Muscle of back (tissue), 13 donors: ENCODE data around the gene NSA2. TPM values are rescaled to one million over a fixed set of nuclear protein-coding genes. Genes with fewer than 3 reads are reported as not detected.
"Not testable (repeated sequence)": the region's sequence is repeated elsewhere in the genome, so short reads cannot be mapped to it uniquely, and the experiment has no call there.

ENCODE experiments used
- DNase-seq, 3 donors: peaks; one replicate each; pipeline versions ENCODE4 v3.0.0 to v3.0.0-alpha.2; 2013
- long read RNA-seq, 9 donors: transcript quantifications; one replicate each; lab custom pipeline, GENCODE V29; 2026
- polyA plus RNA-seq, 10 donors: library from polyadenylated mRNA; unstranded; fragments of 120-200 nt; gene quantifications; one replicate each; pipeline ENCODE4 v1.2.1, GENCODE V29; 2013; ENCODE audit not compliant: insufficient read length in 10 of 10

The NSA2 gene
- polyA plus RNA-seq = 100 to 1,000 TPM; 223 to 338 (median 230) TPM
- long read RNA-seq, donor 1, full-length matches to known transcripts = 48 of 64 reads
- long read RNA-seq, donor 1, partial matches to known transcripts = 16 of 64 reads
- long read RNA-seq, donor 1, other reads (novel, unspliced or antisense) = 0 of 64 reads
- long read RNA-seq, donor 2, full-length matches to known transcripts = 35 of 58 reads
- long read RNA-seq, donor 2, partial matches to known transcripts = 23 of 58 reads
- long read RNA-seq, donor 2, other reads (novel, unspliced or antisense) = 0 of 58 reads
- long read RNA-seq, donor 3 = 0 reads
- long read RNA-seq, donor 4, full-length matches to known transcripts = 41 of 66 reads
- long read RNA-seq, donor 4, partial matches to known transcripts = 25 of 66 reads
- long read RNA-seq, donor 4, other reads (novel, unspliced or antisense) = 0 of 66 reads
- long read RNA-seq, donor 5, full-length matches to known transcripts = 33 of 85 reads
- long read RNA-seq, donor 5, partial matches to known transcripts = 52 of 85 reads
- long read RNA-seq, donor 5, other reads (novel, unspliced or antisense) = 0 of 85 reads
- long read RNA-seq, donor 6, full-length matches to known transcripts = 51 of 101 reads
- long read RNA-seq, donor 6, partial matches to known transcripts = 50 of 101 reads
- long read RNA-seq, donor 6, other reads (novel, unspliced or antisense) = 0 of 101 reads
- long read RNA-seq, donor 7, full-length matches to known transcripts = 20 of 34 reads
- long read RNA-seq, donor 7, partial matches to known transcripts = 14 of 34 reads
- long read RNA-seq, donor 7, other reads (novel, unspliced or antisense) = 0 of 34 reads
- long read RNA-seq, donor 8, full-length matches to known transcripts = 33 of 76 reads
- long read RNA-seq, donor 8, partial matches to known transcripts = 43 of 76 reads
- long read RNA-seq, donor 8, other reads (novel, unspliced or antisense) = 0 of 76 reads
- long read RNA-seq, donor 9, full-length matches to known transcripts = 9 of 9 reads
- long read RNA-seq, donor 9, partial matches to known transcripts = 0 of 9 reads
- long read RNA-seq, donor 9, other reads (novel, unspliced or antisense) = 0 of 9 reads

DNA sequence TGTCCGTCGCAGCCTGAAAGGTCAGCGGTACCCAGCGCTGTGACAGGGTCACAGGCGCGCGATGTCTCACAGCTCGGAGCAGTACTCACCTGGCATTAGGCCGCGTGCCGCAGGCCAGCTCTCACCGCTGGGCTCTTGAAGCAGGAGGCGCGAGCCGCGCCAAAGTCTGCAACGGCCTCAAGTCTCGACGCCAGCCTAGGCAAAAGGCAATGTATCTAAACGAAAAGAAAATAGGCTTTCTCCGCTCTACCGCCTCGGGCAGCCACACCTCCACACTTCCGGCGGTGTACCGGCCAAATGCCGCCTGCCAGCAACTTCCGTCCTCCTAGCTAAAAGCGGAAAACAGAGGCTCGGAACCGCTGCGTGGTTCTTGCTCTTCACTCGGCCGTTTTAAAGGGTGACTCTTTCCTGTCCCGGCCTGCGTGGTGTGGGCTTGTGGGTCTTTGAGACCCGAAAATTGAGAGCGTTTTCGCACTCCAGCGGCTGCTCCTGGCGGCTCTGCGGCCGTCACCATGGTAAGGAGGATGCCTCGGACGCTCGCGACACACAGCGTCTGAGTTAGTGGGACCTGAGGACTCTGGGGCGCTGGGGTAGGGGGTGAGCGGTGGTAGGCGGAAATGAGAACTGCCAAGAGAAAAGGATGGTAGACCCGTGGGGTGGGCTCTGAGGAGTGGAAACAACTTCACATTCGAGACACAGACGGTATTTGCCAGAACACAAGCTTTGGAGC is at the start of gene NSA2, which contains the start of gene GFM2:
Gene NSA2, plus strand, starts transcription at position 401 of the 730 bp plus-strand sequence. Its CDS starts 112 bp downstream, at position 513.
Gene GFM2, minus strand, starts transcription at position 269 of the 730 bp plus-strand sequence. CDS start 3,375 bp downstream, outside the sequence.
- DNase-seq = peak; percentile 93 to 98 (median 93)

DNA sequence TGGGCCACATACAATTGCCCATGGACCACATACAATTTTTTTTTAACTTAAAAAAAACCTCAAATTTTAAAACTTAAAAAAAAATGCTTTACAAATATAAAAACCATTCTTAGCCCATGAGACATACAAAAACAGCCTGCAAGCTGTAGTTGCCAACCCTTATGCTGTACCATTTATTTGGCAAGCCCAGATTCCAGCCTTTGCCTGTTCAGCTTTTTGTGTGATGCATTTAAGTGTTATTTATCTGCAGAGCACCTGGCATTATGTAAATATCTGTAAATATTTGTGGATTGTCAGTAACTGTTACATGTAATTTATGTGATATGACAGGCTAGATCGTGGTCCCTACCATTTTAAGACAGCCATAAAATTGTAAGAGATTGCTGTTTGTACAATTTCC is 49.5 kb upstream of the NSA2 start:
- DNase-seq = no peak

DNA sequence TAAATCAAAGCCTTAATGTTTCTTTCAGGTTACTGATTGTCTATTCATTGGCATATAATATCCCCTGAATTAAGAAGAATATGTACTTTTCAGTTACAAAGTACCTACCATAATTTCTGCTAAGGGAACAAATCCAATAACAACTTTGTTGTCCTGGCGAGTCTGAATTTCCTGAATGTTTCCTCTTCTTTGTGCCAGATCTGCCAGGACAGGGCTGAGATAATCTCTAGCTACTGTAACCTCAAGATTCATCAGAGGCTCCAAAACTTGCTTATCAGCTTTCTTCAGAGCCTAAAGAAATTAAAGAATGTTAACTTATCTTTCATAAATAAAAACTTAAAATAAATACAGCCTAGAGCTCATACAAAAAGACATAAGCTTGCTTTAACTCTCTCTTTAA is 44.8 kb upstream of the NSA2 start:
- no peak for DNase-seq

DNA sequence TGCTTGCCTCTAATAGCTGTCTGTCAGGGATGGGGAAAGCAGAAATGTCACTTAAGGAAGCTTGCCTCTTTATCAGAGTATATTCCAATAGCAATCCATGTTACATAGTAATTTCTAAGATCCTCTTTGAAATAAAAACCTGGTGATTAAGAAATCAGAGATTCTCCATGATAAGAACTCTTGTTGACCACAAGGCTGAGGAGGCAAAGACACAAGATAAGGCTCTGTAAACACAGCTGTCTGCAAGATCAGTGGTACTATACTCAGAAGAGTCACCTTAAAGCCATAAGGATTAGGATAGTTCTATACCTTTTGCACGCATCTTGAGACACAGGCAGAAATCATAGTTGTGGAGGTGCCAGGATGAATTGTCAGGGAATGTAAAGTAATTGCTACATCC is 41.7 kb upstream of the NSA2 start:
- DNase-seq = no peak

DNA sequence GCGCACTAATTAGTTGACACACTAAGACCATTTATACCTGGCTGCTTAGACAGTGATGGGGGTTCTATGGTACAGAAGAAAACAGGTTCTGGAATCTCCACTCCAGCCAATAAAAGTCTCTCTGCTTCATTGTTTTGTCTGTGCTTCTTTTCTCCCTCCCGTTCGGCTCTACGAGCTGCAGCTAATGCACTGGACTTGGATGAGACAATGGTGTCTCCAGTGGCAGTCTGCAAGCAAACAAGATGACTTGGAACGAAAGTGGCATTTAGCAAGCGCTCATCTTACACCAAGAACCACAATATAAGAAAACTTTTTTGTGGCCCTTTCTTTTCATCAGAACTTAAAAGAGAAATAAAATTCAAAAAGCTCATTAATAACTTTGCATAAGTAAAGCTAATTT is 30.3 kb upstream of the NSA2 start:
- no peak for DNase-seq

DNA sequence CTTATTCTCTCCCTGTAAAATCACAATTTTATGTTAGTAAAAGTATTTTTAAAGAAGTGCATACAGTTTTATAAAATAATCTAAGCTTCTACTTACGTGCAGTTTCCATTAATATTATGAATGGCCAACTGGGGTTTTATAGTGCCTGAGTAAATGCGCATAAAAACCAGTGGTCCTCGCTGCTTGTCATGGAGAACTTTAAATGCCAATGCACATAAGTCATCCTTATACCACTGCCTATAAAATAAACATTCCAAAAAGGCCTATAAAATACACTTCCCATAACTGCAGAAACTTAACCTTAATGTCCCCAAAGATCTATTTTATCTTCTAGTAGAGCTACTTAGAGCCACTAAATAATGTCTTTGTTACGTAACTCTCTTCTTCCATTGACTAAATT is 28.6 kb upstream of the NSA2 start:
- DNase-seq = no peak

DNA sequence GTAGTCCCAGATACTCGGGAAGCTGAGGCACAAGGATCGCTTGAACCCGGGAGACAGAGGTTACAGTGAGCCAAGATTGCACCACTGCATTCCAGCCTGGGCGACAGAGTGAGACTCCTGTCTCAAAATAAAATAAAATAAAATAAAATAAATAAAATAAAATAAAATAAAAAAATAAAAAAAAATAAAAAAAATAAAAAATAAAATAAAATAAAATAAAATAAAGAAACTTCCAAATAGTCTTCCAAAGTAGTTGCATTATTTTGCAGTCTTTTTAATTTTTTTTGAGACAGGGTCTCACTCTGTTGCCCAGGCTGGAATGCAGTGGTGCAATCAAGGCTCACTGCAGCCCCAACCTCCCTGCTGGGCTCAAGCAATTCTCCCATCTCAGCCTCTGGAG is 18.3 kb upstream of the NSA2 start:
- not testable (repeated sequence) for DNase-seq

DNA sequence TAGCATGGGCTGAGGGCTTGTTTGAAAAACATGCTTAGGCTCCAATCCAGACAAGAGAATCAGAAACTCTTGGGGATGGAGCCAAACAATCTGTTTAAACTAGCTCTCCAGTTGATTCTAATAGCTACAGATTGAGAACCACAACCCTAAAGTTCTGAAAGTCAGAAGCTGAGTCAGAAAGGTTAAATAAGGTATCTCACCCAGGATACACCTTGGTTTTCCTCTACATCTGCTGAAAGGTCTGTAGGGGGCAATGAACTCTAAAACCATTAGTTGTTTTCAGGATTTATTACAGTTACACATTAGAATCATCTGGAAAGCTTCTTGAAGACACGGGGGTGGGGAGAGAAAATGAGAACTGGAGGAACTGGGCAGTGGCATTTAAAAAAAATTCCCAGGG is 5.8 kb upstream of the NSA2 start:
- no peak for DNase-seq

DNA sequence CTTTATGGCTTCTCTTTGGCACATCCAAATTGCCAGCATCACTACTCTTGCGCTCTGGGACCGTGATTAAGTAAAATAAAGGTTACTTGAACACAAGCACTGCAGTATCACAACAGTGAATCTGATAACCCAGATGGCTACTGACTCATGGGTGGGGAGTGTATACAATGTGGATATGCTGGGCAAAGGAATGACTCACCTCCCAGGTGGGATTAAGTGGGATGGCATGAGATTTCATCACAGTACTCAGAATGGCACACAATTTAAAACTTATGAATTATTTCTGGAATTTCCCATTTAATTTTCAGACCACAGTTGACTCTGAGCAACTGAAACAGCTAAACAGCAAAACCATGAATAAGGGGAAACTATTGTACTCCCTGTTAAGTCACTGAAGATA is 4.5 kb upstream of the NSA2 start:
- peak in 1 of 3 donors; percentile 10 for DNase-seq

DNA sequence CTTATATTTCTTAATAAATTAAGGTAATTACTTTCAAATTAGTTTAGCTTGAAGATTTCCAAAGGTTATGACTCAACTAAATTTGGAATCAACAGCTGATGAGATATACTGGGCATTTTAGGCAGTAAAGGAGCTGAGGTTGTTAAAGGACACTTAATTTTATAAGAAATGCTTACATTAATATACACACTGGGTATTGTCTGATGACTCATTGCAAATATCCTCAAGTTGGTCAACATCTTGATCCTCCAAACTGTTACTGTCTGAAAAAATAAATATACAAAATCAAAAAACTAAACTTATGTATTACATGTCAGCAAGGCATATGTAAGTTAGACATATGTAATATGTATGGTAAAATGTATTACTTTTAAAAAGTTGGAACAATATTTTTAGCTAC is 3.5 kb upstream of the NSA2 start:
- DNase-seq = no peak

DNA sequence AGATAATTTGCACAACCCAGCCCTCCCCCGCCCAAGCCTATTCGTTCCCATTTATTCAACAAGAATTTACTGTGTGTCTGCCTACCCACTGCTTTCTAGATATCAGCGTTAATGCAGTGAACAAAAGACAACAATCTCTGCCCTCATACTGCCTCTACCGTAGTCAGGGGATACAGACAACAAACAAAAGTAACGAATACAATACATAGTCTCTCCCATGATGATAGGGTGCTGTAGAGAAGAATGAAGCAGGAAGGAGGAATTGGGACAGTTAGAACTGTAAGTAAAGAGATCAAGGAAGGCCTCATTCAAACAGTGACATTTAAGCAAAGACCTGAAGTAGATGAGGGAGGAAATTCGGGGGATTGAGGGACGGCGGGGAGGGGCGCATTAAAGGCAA is 1.8 kb upstream of the NSA2 start:
- DNase-seq = no peak

DNA sequence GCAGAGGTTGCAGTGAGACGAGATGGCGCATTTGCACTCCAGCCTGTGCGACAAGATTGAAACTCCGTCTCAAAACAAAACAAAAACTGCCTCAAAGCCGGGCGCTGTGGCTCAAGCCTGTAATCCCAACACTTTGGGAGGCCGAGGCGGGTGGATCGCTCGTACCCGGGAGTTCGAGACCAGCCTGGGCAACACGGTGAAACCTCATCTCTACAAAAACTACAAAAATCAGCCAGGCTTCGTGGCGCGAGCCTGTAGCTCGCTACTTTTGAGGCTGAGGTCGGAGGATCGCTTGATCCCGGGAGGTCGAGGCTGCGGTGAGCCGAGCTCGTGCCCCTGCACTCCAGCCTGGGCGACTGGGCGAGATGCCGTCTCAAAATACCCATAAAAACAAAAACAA is 1.1 kb upstream of the NSA2 start:
- no peak for DNase-seq

DNA sequence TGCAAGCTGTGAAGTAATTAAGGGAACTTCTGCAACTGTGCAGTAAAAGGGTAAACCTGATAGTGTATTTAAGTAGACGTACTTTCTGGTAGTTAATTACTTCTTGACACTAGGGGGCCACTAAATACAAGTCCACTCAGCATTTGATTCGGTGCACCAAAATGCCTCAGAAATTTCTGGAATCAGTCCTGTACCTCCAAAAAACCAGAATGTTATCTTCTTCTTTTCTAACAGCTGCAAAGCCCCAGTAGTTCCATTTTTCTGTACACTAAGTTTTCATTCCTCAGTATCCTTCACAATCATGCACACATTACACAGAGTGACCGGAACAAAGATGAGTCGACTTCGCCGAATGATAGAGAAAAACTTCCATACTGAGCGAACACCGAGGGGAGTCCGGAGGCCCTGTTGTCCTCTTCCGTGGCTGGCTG is 616 bp upstream of the NSA2 start:
- peak in 2 of 3 donors; percentile 17 to 28 for DNase-seq

DNA sequence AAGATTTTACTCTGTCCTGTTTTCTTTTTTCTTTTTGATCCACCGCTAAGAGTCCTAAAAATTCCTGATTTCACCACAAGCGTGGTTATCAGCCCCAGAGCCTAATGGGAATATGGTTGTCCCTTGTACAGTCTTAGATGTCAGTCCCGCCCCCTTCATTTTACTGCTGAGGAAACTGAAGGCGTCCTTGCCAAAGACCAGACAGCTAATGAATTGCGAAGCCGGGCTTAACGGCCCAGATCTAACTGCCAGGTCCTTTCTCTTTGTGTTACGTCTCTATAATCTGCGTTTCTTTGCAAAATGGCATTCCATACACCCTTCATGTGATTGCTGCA is 497 bp downstream of the NSA2 start:
- DNase-seq = peak in 1 of 3 donors; percentile 13

DNA sequence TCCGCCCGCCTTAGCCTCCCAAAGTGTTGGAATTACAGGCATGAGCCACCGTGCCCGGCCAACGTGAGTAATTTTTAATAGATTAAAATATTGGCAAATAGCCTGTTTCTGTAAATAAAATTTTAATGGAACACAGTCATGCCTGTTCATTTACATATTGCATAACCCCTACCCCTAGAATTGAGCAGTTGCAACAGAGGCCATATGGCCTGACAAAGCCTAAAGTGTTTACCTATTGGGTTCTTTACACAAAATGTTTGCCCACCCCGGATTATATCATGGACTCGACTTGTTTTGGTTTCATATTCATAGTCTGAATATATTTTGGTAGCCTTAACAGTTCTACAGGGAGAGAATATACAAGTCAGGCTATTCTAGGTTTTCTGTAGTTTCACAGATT is 5.3 kb downstream of the NSA2 start:
- no peak for DNase-seq

DNA sequence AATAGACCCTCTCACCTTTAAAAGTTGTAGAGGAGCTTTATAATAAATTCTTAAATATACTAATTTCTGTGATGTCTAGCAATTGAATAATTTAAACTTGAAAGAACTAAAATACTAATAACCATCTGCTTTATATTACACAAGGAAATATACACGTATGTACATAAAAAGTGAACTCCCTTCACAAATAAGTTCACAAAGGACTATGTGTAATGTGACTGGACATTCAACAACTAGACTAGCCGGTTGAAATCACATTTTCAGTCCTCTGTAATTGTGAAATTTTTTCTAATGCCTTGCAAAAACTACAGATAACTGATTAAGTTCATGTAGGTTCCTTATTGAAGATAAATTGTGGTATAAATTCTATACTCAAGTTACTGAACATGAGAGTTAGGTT is 11.6 kb downstream of the NSA2 start:
- no peak for DNase-seq

DNA sequence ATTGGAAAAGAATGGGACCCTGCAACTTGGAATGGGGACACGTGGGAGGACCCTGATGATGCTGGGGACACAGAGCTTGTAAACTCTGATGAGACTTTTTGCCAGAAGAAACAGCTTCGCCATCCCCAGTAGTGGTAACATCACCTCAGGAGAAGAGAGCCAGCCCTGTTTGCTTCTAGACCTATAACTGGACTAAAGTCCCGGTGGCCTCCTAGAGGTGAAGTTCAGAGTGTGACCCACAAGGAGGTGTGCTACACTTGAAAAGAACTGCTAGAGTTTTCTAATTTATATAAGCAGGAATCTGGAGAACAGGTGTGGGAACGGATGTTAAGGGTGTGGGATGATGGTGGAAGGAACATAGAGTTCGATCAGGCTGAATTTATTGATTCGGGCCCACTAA is 19.8 kb downstream of the NSA2 start:
- no peak for DNase-seq

DNA sequence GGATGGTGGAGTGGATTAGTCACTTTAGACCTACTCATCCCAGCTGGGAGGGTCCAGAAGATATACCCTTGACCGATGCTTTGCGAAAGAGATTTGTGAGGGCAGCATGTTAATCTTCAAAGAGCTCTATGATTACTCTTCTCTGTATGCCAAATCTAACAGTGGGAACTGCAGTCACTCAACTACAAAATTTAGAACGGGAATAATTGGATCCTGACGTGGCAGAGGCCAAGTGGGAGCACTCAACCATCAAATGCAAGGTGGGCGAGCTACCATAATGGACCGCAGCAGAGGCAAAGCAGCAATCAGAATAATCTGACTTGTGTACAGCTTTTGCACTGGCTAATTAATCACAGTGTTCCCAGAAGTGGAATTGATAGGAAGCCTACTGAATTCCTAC is 20.4 kb downstream of the NSA2 start:
- DNase-seq = no peak

DNA sequence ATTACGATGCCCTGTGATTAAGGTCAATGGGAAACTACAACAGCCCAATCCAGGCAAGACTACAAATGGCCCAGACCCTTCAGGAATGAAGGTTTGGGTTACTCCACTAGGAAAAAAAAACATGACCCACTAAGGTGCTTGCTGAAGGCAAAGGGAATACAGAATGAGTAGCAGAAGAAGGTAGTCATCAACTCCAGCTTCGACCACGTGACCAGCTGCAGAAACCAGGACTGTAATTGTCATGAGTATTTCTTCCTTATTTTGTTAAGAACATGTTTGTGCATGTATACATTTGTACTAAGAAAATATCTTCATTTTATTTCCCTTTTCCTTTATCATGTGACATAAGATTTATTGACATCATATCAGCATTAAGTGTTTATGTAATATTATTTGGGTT is 24.6 kb downstream of the NSA2 start:
- not testable (repeated sequence) for DNase-seq

DNA sequence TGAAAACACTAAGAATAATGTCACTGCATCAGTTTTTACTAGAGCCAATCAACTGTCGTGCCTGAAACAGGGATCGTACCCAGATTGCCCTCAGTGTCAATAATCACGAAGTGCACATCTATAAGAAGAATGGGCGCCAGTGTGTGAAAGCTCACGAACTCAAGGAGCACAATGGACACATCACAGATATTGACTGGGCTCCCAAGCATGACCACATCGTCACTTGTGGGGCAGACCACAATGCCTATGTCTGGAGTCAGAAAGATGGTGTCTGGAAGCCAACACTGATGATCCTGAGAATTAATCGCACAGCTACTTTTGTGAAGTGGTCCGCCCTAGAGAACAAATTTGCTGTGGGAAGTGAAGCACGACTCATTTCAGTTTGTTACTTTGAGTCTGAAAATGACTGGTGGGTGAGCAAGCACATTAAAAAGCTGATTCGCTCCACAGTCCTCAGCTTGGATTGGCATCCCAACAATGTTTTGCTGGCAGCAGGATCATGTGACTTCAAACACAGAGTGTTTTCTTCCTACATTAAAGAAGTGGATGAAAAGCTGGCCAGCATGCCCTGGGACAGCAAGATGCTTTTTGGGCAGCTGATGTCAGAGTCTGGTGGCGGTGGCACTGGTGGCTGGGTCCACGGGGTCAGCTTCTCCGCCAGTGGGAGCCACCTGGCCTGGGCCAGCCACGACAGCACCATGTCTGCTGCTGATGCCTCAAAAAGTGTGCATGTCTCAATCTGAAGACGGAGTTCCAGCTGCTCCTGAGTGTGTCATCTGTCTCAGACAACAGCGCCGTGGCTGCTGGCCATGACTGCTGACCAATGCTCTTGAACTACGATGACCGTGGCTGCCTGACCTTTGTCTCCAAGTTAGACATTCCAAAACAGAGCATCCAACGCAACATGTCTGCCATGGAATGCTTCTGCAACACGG is 32.2 kb downstream of the NSA2 start:
- DNase-seq = peak in 1 of 3 donors; percentile 14

DNA sequence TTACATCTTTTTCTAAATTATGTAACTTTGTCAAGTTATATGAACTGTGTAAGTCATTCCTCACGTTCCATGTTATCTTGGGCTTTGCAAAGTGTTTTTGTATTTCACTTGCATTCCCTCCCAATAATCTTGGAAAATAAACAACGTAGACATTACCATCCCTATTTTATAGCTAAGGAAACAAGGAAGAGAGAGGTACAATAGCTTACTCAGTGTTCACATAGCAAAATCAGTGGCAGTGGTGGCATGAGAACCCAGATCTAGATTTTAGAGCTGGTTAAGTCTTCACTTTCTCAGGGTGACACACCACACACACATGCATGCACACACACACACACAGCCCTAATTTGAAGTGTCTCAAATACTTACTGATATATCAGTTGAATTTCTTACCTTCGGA is 34.1 kb downstream of the NSA2 start:
- DNase-seq = no peak
